BLaER1 (cell line): ENCODE measurements around the gene CAMKMT.
"Not testable (repeated sequence)": the region's sequence is repeated elsewhere in the genome, so short reads cannot be mapped to it uniquely, and the experiment has no call there.

Experiments used
- H3K27ac ChIP-seq: shearing (Covaris generic); formaldehyde crosslinking; 2 replicates; pipeline ENCODE4 v1.8.1; 2022
- H3K27me3 ChIP-seq: shearing (Covaris generic); formaldehyde crosslinking; 2 replicates; pipeline ENCODE4 v1.8.1; 2022
- H3K36me3 ChIP-seq: shearing (Covaris generic); formaldehyde crosslinking; 2 replicates; pipeline ENCODE4 v1.8.1; 2022
- H3K4me1 ChIP-seq: shearing (Covaris generic); formaldehyde crosslinking; 2 replicates; pipeline ENCODE4 v1.8.1; 2022
- H3K4me2 ChIP-seq: shearing (Covaris generic); formaldehyde crosslinking; 2 replicates; pipeline ENCODE4 v1.8.1; 2022
- H3K4me3 ChIP-seq: shearing (Covaris generic); formaldehyde crosslinking; 2 replicates; pipeline ENCODE4 v1.8.1; 2022
- H3K9ac ChIP-seq: shearing (Covaris generic); formaldehyde crosslinking; 2 replicates; pipeline ENCODE4 v1.8.1; 2022
- H3K9me3 ChIP-seq: shearing (Covaris generic); formaldehyde crosslinking; 2 replicates; pipeline ENCODE4 v1.8.1; 2022
- H4K20me1 ChIP-seq: shearing (Covaris generic); formaldehyde crosslinking; 2 replicates; pipeline ENCODE4 v1.8.1; 2022
- Cebpa-rat ChIP-seq: shearing (Covaris generic); IDR thresholded peaks from 2 replicates; pipeline ENCODE4 v1.8.1; 2022

Gene CAMKMT

GRCh38 chr2:44573996-44574395, 212.2 kb downstream of the CAMKMT start:
- Histone ChIP-seq H3K27me3 (no peaks in the 10 kb centered on the region), H4K20me1 (no peaks in the 10 kb centered on the region), H3K27ac (no peak overlapping the region), H3K4me1 (no peaks in the 10 kb centered on the region), H3K9ac (no peak overlapping the region), H3K4me2 (no peak overlapping the region), H3K9me3 (no peaks in the 10 kb centered on the region), H3K4me3 (no peak overlapping the region), H3K36me3 (no peaks in the 10 kb centered on the region)
- no peak for TF ChIP-seq Cebpa-rat

- Histone ChIP-seq H3K4me2 (no peak overlapping the region), H3K36me3 (no peaks in the 10 kb centered on the region), H3K27ac (no peak overlapping the region), H4K20me1 (no peaks in the 10 kb centered on the region), H3K4me3 (no peak overlapping the region), H3K9me3 (no peaks in the 10 kb centered on the region), H3K27me3 (no peaks in the 10 kb centered on the region), H3K4me1 (no peaks in the 10 kb centered on the region), H3K9ac (no peak overlapping the region)
- no peak for TF ChIP-seq Cebpa-rat
These were observed 216.8 kb downstream of the CAMKMT start for GRCh38 chr2:44578471-44579093.

- H4K20me1 ChIP-seq, result no peaks in the 10 kb centered on the region
- H3K36me3 ChIP-seq, result no peaks in the 10 kb centered on the region
- H3K9me3 ChIP-seq, result no peaks in the 10 kb centered on the region
- no peaks in the 10 kb centered on the region for H3K27me3 ChIP-seq
- H3K4me3 ChIP-seq, result no peak overlapping the region
- no peak for TF ChIP-seq Cebpa-rat
- no peak overlapping the region for H3K4me2 ChIP-seq
- H3K27ac ChIP-seq, result no peak overlapping the region
- no peaks in the 10 kb centered on the region for H3K4me1 ChIP-seq
- no peak overlapping the region for H3K9ac ChIP-seq
These were observed 217.5 kb downstream of the CAMKMT start for GRCh38 chr2:44579115-44579836.

GRCh38 chr2:44579837-44580230, 218.1 kb downstream of the CAMKMT start:
- H3K27me3 ChIP-seq, result no peaks in the 10 kb centered on the region
- H3K4me1 ChIP-seq, result no peaks in the 10 kb centered on the region
- H3K27ac ChIP-seq, result no peak overlapping the region
- H3K36me3 ChIP-seq, result no peaks in the 10 kb centered on the region
- no peak overlapping the region for H3K4me2 ChIP-seq
- no peak overlapping the region for H3K9ac ChIP-seq
- no peaks in the 10 kb centered on the region for H4K20me1 ChIP-seq
- no peak overlapping the region for H3K4me3 ChIP-seq
- TF ChIP-seq Cebpa-rat, result no peak
- H3K9me3 ChIP-seq, result no peaks in the 10 kb centered on the region

- Histone ChIP-seq H3K27ac (no peak overlapping the region), H3K4me3 (no peak overlapping the region), H3K27me3 (no peaks in the 10 kb centered on the region), H3K4me1 (no peaks in the 10 kb centered on the region), H3K4me2 (no peak overlapping the region), H3K9me3 (no peaks in the 10 kb centered on the region), H3K36me3 (no peaks in the 10 kb centered on the region), H4K20me1 (no peaks in the 10 kb centered on the region), H3K9ac (no peak overlapping the region)
- TF ChIP-seq Cebpa-rat, result no peak
These were observed 219.2 kb downstream of the CAMKMT start for GRCh38 chr2:44580875-44581515.

GRCh38 chr2:44582363-44583008, 220.7 kb downstream of the CAMKMT start:
- no peaks in the 10 kb centered on the region for H4K20me1 ChIP-seq
- no peaks in the 10 kb centered on the region for H3K27me3 ChIP-seq
- no peak overlapping the region for H3K9ac ChIP-seq
- H3K27ac ChIP-seq, result no peak overlapping the region
- H3K36me3 ChIP-seq, result no peaks in the 10 kb centered on the region
- no peak overlapping the region for H3K4me2 ChIP-seq
- TF ChIP-seq Cebpa-rat, result no peak
- H3K4me1 ChIP-seq, result no peaks in the 10 kb centered on the region
- no peaks in the 10 kb centered on the region for H3K9me3 ChIP-seq
- no peak overlapping the region for H3K4me3 ChIP-seq

- not testable (repeated sequence) for H3K27me3 ChIP-seq, H3K4me3 ChIP-seq, H3K9ac ChIP-seq, H3K36me3 ChIP-seq, H3K4me2 ChIP-seq, H3K27ac ChIP-seq, H3K9me3 ChIP-seq, H4K20me1 ChIP-seq, H3K4me1 ChIP-seq
These were observed 233.9 kb downstream of the CAMKMT start for GRCh38 chr2:44595615-44596014.

- H4K20me1 ChIP-seq, result no peaks in the 10 kb centered on the region
- no peak overlapping the region for H3K27ac ChIP-seq
- no peak overlapping the region for H3K4me2 ChIP-seq
- 0 out of 2 replicates have a peak, but pooled peaks cover 4% of the 10 kb centered on the region for H3K9me3 ChIP-seq
- H3K4me1 ChIP-seq, result 0 out of 2 replicates have a peak, but pooled peaks cover 6% of the 10 kb centered on the region
- no peak for TF ChIP-seq Cebpa-rat
- H3K9ac ChIP-seq, result no peak overlapping the region
- no peak overlapping the region for H3K4me3 ChIP-seq
- H3K27me3 ChIP-seq, result no peaks in the 10 kb centered on the region
- no peaks in the 10 kb centered on the region for H3K36me3 ChIP-seq
These were observed 235.0 kb downstream of the CAMKMT start for GRCh38 chr2:44596537-44597320.

GRCh38 chr2:44598330-44599119, 236.8 kb downstream of the CAMKMT start:
- 0 out of 2 replicates have a peak, but pooled peaks cover 4% of the 10 kb centered on the region for H3K9me3 ChIP-seq
- no peaks in the 10 kb centered on the region for H3K27me3 ChIP-seq
- H3K9ac ChIP-seq, result no peak overlapping the region
- TF ChIP-seq Cebpa-rat, result no peak
- H4K20me1 ChIP-seq, result no peaks in the 10 kb centered on the region
- no peaks in the 10 kb centered on the region for H3K36me3 ChIP-seq
- no peak overlapping the region for H3K27ac ChIP-seq
- no peak overlapping the region for H3K4me2 ChIP-seq
- no peak overlapping the region for H3K4me3 ChIP-seq
- H3K4me1 ChIP-seq, result 0 out of 2 replicates have a peak, but pooled peaks cover 1% of the 10 kb centered on the region
